Liver (tissue), 9 donors: Measurements from ENCODE around the gene SRGAP1. TPM values are rescaled to one million over a fixed set of nuclear protein-coding genes. Genes with fewer than 3 reads are reported as not detected.
"Not testable (repeated sequence)": the region's sequence is repeated elsewhere in the genome, so short reads cannot be mapped to it uniquely, and the experiment has no call there.

Experiments used
- DNase-seq: peaks from one replicate; pipeline ENCODE4 v3.0.0-alpha.2; 2017; ENCODE audit warnings: low spot score
- H3K27ac ChIP-seq, 2 donors: one replicate each; pipeline ENCODE4 v1.7.0; 2013; ENCODE audit warnings: inconsistent platforms in 2 of 2, low read length in 2 of 2, control low read depth in 1 of 2, low read depth in 1 of 2, mild to moderate bottlenecking in 1 of 2
- H3K27me3 ChIP-seq, 4 donors: one replicate each; pipeline versions ENCODE4 v1.6.1 to v1.7.0; 2013; ENCODE audit warnings: low read length in 3 of 4, inconsistent platforms in 1 of 4, mild to moderate bottlenecking in 1 of 4, moderate library complexity in 1 of 4; ENCODE audit not compliant: control insufficient read depth in 4 of 4, insufficient read depth in 4 of 4
- H3K36me3 ChIP-seq, 4 donors: one replicate each; pipeline versions ENCODE4 v1.6.1 to v1.7.0; 2013; ENCODE audit warnings: low read length in 3 of 4, mild to moderate bottlenecking in 3 of 4, low read depth in 1 of 4, moderate library complexity in 1 of 4; ENCODE audit not compliant: control insufficient read depth in 4 of 4, insufficient read depth in 3 of 4
- H3K4me1 ChIP-seq, 4 donors: one replicate each; pipeline versions ENCODE4 v1.6.1 to v1.7.0; 2013; ENCODE audit warnings: low read length in 3 of 4, mild to moderate bottlenecking in 3 of 4, moderate library complexity in 1 of 4; ENCODE audit not compliant: control insufficient read depth in 4 of 4, insufficient read depth in 4 of 4
- H3K4me3 ChIP-seq, 3 donors: one replicate each; pipeline versions ENCODE4 v1.6.1 to v1.7.0; 2013; ENCODE audit warnings: low read length in 3 of 3, control low read depth in 1 of 3, low read depth in 1 of 3, mild to moderate bottlenecking in 1 of 3
- H3K9ac ChIP-seq, 2 donors: one replicate each; pipeline ENCODE4 v1.7.0; 2013; ENCODE audit warnings: low read length in 2 of 2, mild to moderate bottlenecking in 2 of 2, moderate library complexity in 2 of 2, control low read depth in 1 of 2, low read depth in 1 of 2
- H3K9me3 ChIP-seq, 4 donors: one replicate each; pipeline versions ENCODE4 v1.6.1 to v1.7.0; 2013; ENCODE audit warnings: low read length in 3 of 4; ENCODE audit not compliant: control insufficient read depth in 4 of 4
- EGR1 ChIP-seq, 2 donors: IDR thresholded peaks; 2 replicates each; pipeline ENCODE4 v1.6.1; 2016 to 2018; ENCODE audit warnings: antibody characterized with exemption in 2 of 2, low read depth in 2 of 2
- FOXA1 ChIP-seq: IDR thresholded peaks from 2 replicates; pipeline ENCODE4 v1.6.1; 2016; ENCODE audit warnings: antibody characterized with exemption
- FOXA2 ChIP-seq: IDR thresholded peaks from 2 replicates; pipeline ENCODE4 v1.6.1; 2016; ENCODE audit warnings: antibody characterized with exemption
- GABPA ChIP-seq, 2 donors: IDR thresholded peaks in 1 of 2; conservative IDR thresholded peaks in 1 of 2; 2 replicates each; pipeline ENCODE4 v1.6.1; 2016; ENCODE audit warnings: antibody characterized with exemption in 2 of 2, mild to moderate bottlenecking in 1 of 2, moderate library complexity in 1 of 2
- HNF4A ChIP-seq, 2 donors: conservative IDR thresholded peaks; 2 replicates each; pipeline ENCODE4 v1.6.1; 2016; ENCODE audit warnings: antibody characterized with exemption in 2 of 2, mild to moderate bottlenecking in 2 of 2
- HNF4G ChIP-seq: IDR thresholded peaks from 2 replicates; pipeline ENCODE4 v1.6.1; 2016; ENCODE audit warnings: antibody characterized with exemption
- JUND ChIP-seq, 2 donors: IDR thresholded peaks; 2 replicates each; pipeline ENCODE4 v1.6.1; 2016; ENCODE audit warnings: antibody characterized with exemption in 2 of 2
- NR2F2 ChIP-seq: IDR thresholded peaks from 2 replicates; pipeline ENCODE4 v1.6.1; 2016; ENCODE audit warnings: antibody characterized with exemption
- RXRA ChIP-seq, 2 donors: IDR thresholded peaks; 2 replicates each; pipeline ENCODE4 v1.6.1; 2017 to 2018; ENCODE audit warnings: antibody characterized with exemption in 2 of 2, mild to moderate bottlenecking in 1 of 2
- SP1 ChIP-seq: IDR thresholded peaks from 2 replicates; pipeline ENCODE4 v1.6.1; 2018; ENCODE audit warnings: antibody characterized with exemption, mild to moderate bottlenecking
- TAF1 ChIP-seq: conservative IDR thresholded peaks from 2 replicates; pipeline ENCODE4 v1.6.1; 2016; ENCODE audit warnings: antibody characterized with exemption, mild to moderate bottlenecking
- YY1 ChIP-seq: IDR thresholded peaks from 2 replicates; pipeline ENCODE4 v1.6.1; 2016; ENCODE audit warnings: antibody characterized with exemption, mild to moderate bottlenecking
- WGBS: extraction: QIAGEN DNeasy Blood & Tissue Kit; methylation state at CpG from one replicate; pipeline ENCODE4 v1.1.7; 2013; 5-methylcytosine and 5-hydroxymethylcytosine counted together
- polyA plus RNA-seq, 2 donors: library from polyadenylated mRNA; stranded (reverse) in 1 of 2; unstranded in 1 of 2; fragments of 200-250 nt in 1 of 2; fragments of >200 nt in 1 of 2; fragmentation: Nextera tagmentation in 1 of 2; extraction: Ambion mirVana in 1 of 2; gene quantifications; one replicate each; pipeline versions ENCODE4 v1.2.1 to v1.2.3, GENCODE V29; 2013 to 2015
- total RNA-seq, 2 donors: library from RNA; depleted of rRNA; stranded (reverse); fragments of >200 nt; gene quantifications; one replicate each; pipeline ENCODE4 v1.2.3, GENCODE V29; 2014
- TF ChIP-seq, protein P1 (sequence below): IDR thresholded peaks from 2 replicates; pipeline ENCODE4 v1.6.1; 2016; ENCODE audit warnings: antibody characterized with exemption, mild to moderate bottlenecking
- TF ChIP-seq, protein P2 (sequence below): IDR thresholded peaks from 2 replicates; pipeline ENCODE4 v1.6.1; 2016; ENCODE audit warnings: antibody characterized with exemption
- TF ChIP-seq, protein P3 (sequence below): IDR thresholded peaks from 2 replicates; pipeline ENCODE4 v1.6.1; 2016; ENCODE audit warnings: antibody characterized with exemption
- TF ChIP-seq, protein P4 (sequence below): IDR thresholded peaks from 2 replicates; pipeline ENCODE4 v1.6.1; 2016; ENCODE audit warnings: antibody characterized with exemption
- donor health status: healthy.
- donor health status: healthy.
- donor health status: healthy.
- donor health status: healthy.
- donor health status: healthy.

SRGAP1 gene
- total and polyA plus RNA-seq, 4 donors: 0.28 to 1.3 (median 0.85) TPM

DNA sequence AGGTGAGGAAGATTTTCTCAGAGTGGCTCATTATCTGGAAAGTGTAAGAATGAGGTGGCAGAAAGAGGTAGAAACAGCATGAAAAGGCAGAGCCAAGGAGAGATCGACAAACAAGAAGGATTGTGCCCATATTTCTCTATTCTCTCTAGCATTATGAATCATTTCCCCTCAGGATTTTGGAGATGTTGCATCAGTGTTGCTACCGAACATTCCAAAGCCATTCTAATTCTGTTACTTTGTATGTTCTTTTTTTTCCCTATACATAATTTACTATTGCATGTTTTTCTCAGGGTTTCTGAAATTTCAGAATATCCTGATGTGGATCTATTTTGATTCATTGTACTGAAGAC is 316.2 kb downstream of the SRGAP1 start (continued):
- TF ChIP-seq, protein P1, sequence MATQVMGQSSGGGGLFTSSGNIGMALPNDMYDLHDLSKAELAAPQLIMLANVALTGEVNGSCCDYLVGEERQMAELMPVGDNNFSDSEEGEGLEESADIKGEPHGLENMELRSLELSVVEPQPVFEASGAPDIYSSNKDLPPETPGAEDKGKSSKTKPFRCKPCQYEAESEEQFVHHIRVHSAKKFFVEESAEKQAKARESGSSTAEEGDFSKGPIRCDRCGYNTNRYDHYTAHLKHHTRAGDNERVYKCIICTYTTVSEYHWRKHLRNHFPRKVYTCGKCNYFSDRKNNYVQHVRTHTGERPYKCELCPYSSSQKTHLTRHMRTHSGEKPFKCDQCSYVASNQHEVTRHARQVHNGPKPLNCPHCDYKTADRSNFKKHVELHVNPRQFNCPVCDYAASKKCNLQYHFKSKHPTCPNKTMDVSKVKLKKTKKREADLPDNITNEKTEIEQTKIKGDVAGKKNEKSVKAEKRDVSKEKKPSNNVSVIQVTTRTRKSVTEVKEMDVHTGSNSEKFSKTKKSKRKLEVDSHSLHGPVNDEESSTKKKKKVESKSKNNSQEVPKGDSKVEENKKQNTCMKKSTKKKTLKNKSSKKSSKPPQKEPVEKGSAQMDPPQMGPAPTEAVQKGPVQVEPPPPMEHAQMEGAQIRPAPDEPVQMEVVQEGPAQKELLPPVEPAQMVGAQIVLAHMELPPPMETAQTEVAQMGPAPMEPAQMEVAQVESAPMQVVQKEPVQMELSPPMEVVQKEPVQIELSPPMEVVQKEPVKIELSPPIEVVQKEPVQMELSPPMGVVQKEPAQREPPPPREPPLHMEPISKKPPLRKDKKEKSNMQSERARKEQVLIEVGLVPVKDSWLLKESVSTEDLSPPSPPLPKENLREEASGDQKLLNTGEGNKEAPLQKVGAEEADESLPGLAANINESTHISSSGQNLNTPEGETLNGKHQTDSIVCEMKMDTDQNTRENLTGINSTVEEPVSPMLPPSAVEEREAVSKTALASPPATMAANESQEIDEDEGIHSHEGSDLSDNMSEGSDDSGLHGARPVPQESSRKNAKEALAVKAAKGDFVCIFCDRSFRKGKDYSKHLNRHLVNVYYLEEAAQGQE: no peak
- no peak for TF ChIP-seq RXRA (IDR thresholded peaks at IDR 0.05)

DNA sequence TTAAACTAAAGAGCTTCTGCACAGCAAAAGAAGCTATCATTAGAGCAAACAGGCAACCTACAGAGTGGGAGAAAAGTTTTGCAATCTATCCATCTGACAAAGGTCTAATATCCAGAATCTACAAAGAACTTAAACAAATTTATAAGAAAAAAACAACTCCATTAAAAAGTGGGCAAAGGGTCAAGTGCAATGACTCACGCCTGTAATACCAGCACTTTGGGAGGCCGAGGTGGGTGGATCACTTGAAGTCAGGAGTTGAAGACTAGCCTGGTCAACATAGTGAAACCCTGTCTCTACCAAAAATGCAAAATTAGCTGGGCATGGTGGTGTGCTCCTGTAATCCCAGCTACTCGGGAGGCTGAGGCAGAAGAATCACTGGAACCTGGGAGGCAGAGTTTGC is 322.1 kb downstream of the SRGAP1 start:
- 93% methylated on average over 3 of the region's 3 CpGs for WGBS
- not testable (repeated sequence) for H3K27ac ChIP-seq, H3K36me3 ChIP-seq, H3K9me3 ChIP-seq, DNase-seq, H3K27me3 ChIP-seq, H3K9ac ChIP-seq, H3K4me3 ChIP-seq, H3K4me1 ChIP-seq

DNA sequence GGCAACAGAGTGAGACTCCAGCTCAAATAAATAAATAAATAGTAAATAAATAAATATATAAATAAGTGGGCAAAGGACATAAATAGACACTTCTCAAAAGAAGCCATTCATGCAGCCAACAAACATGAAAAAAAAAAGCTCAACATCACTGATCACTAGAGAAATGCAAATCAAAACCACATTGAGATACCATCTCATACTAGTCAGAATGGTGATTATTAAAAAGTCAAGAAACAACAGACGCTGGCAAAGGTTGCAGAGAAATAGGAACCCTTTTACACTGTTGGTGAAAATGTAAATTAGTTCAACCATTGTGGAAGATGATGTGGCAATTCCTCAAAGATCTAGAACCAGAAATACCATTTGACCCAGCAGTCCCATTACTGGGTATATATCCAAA is 322.5 kb downstream of the SRGAP1 start:
- DNase-seq, H3K4me1 ChIP-seq, H3K9me3 ChIP-seq, H3K27ac ChIP-seq, H3K9ac ChIP-seq, H3K36me3 ChIP-seq, H3K4me3 ChIP-seq, H3K27me3 ChIP-seq: not testable (repeated sequence)
- WGBS: 93% methylated on average over 1 of the region's 1 CpG

DNA sequence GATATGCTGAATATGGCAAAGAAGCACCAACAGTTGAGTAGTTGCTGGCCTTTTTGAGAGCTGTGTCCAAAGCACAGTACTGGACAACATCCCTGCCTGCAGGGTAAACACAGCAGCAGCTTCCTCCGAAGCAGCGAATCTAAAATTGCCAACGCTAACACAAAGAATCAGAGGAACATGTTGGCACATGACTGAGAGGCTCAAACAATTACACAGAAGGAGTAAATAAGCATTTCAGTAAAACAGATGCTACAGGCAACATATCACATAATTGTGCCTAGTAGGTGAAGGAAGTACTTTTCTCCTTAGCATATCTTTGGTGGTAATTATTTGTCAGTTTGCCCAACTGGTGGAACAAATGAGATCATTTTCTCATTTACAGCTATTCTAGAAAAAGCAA is 325.5 kb downstream of the SRGAP1 start:
- H3K4me3 ChIP-seq: no peak overlapping the region
- TF ChIP-seq, protein P1: no peak
- no peak for TF ChIP-seq RXRA (IDR thresholded peaks at IDR 0.05)
- TF ChIP-seq FOXA1: no peak
- TF ChIP-seq FOXA2: no peak
- no peak for TF ChIP-seq NR2F2
- TF ChIP-seq, protein P2, sequence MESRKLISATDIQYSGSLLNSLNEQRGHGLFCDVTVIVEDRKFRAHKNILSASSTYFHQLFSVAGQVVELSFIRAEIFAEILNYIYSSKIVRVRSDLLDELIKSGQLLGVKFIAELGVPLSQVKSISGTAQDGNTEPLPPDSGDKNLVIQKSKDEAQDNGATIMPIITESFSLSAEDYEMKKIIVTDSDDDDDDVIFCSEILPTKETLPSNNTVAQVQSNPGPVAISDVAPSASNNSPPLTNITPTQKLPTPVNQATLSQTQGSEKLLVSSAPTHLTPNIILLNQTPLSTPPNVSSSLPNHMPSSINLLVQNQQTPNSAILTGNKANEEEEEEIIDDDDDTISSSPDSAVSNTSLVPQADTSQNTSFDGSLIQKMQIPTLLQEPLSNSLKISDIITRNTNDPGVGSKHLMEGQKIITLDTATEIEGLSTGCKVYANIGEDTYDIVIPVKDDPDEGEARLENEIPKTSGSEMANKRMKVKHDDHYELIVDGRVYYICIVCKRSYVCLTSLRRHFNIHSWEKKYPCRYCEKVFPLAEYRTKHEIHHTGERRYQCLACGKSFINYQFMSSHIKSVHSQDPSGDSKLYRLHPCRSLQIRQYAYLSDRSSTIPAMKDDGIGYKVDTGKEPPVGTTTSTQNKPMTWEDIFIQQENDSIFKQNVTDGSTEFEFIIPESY: no peak
- no peak for TF ChIP-seq JUND (IDR thresholded peaks at IDR 0.05)
- no peak for TF ChIP-seq TAF1
- TF ChIP-seq HNF4A (conservative IDR thresholded peaks at IDR 0.05): no peak
- TF ChIP-seq SP1: no peak
- no peak for TF ChIP-seq HNF4G
- no peak for TF ChIP-seq EGR1 (IDR thresholded peaks at IDR 0.05; ENCODE audit: low read depth in 2 of 2)
- TF ChIP-seq GABPA (IDR thresholded peaks at IDR 0.05 in 1 of 2, conservative IDR thresholded peaks at IDR 0.05 in 1 of 2): no peak
- no peak for TF ChIP-seq YY1
- TF ChIP-seq, protein P3, sequence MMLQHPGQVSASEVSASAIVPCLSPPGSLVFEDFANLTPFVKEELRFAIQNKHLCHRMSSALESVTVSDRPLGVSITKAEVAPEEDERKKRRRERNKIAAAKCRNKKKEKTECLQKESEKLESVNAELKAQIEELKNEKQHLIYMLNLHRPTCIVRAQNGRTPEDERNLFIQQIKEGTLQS: no peak
- TF ChIP-seq, protein P4, sequence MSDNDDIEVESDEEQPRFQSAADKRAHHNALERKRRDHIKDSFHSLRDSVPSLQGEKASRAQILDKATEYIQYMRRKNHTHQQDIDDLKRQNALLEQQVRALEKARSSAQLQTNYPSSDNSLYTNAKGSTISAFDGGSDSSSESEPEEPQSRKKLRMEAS: no peak
- no peak overlapping the region for H3K9ac ChIP-seq
- H3K27ac ChIP-seq: no peak overlapping the region
- peaks cover 0 to 3% (median 0%) of the 10 kb centered on the region in 4 donors for H3K4me1 ChIP-seq
- no peaks in the 10 kb centered on the region for H3K9me3 ChIP-seq
- no peaks in the 10 kb centered on the region for H3K36me3 ChIP-seq
- DNase-seq: no peak
- no peaks in the 10 kb centered on the region for H3K27me3 ChIP-seq
- WGBS: 82% methylated on average over 3 of the region's 3 CpGs
